HUES48 (cell line): ENCODE results near the gene TUBA4B.
A peak's percentile ranks its signal among the peaks of the same experiment; 100 is the strongest.
"Not testable (repeated sequence)": the region's sequence is repeated elsewhere in the genome, so short reads cannot be mapped to it uniquely, and the experiment has no call there.

Experiments used
- H3K27ac ChIP-seq: one replicate; pipeline ENCODE4 v1.7.0; 2013; ENCODE audit warnings: low read depth, low read length, inconsistent platforms
- H3K27me3 ChIP-seq: 2 replicates; pipeline ENCODE4 v1.6.1; 2013; ENCODE audit warnings: mild to moderate bottlenecking, low read length; ENCODE audit not compliant: control insufficient read depth, insufficient read depth
- H3K36me3 ChIP-seq: 2 replicates; pipeline ENCODE4 v1.6.1; 2013; ENCODE audit warnings: low read length; ENCODE audit not compliant: control insufficient read depth, insufficient read depth
- H3K4me1 ChIP-seq: 2 replicates; pipeline ENCODE4 v1.6.1; 2013; ENCODE audit warnings: mild to moderate bottlenecking, low read length; ENCODE audit not compliant: control insufficient read depth, insufficient read depth
- H3K4me3 ChIP-seq: 2 replicates; pipeline ENCODE4 v1.5.1; 2013; ENCODE audit warnings: mild to moderate bottlenecking, low read depth, low read length
- H3K9ac ChIP-seq: 2 replicates; pipeline ENCODE4 v1.6.1; 2013; ENCODE audit warnings: mild to moderate bottlenecking, low read depth, low read length, moderate library complexity
- H3K9me3 ChIP-seq: 2 replicates; pipeline ENCODE4 v1.6.1; 2013; ENCODE audit warnings: low read length; ENCODE audit not compliant: control insufficient read depth, insufficient read depth

The TUBA4B gene

DNA sequence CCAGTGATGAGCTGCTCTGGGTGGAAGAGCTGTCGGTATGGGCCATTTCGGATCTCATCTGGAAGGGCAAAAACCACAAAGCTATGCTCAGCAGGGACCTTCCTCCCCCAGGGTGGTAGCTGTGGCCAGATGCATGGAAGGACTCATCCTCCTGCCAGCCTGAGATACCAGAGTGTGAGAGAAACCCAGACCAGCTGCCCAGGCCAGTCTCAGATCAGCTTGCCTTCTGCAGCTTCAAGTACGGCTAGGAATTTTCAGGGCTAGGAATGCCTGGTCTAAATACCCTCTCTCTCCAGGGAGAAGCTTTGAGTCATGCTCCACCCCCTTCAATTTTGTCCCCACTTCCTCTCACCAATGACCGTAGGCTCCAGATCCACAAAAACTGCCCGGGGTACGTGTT lies 1.4 kb upstream of the TUBA4B start:
- Histone ChIP-seq H3K4me3 (no peak overlapping the region), H3K9ac (no peak overlapping the region), H3K27me3 (peaks cover 56% of the 10 kb centered on the region), H3K36me3 (peaks cover 29% of the 10 kb centered on the region), H3K4me1 (peaks cover 15% of the 10 kb centered on the region), H3K27ac (no peak overlapping the region), H3K9me3 (no peaks in the 10 kb centered on the region)

DNA sequence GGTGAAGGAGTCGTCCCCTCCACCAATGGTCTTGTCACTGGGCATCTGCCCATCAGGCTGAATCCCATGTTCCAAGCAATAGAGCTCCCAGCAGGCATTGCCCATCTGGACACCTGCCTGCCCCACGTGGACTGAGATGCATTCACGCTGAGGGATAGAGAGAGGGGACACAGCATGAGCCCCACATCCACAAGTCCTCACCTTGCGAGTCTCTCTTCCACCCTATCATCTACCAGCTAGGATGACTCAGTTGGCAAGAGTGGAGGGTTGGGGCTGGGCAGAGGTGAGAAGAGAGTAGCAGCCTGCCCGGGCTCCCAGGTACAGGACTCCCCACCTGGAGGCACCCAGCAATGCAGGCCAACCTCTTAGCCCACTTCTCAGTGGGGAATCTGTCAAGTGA lies 959 bp upstream of the TUBA4B start:
- no peak overlapping the region for H3K9ac ChIP-seq
- H3K9me3 ChIP-seq, result no peaks in the 10 kb centered on the region
- H3K27me3 ChIP-seq, result peaks cover 58% of the 10 kb centered on the region
- H3K4me1 ChIP-seq, result peaks cover 15% of the 10 kb centered on the region
- peaks cover 25% of the 10 kb centered on the region for H3K36me3 ChIP-seq
- H3K27ac ChIP-seq, result no peak overlapping the region
- peak overlapping the region; percentile 73; the same call in 1 of the 2 replicates for H3K4me3 ChIP-seq

DNA sequence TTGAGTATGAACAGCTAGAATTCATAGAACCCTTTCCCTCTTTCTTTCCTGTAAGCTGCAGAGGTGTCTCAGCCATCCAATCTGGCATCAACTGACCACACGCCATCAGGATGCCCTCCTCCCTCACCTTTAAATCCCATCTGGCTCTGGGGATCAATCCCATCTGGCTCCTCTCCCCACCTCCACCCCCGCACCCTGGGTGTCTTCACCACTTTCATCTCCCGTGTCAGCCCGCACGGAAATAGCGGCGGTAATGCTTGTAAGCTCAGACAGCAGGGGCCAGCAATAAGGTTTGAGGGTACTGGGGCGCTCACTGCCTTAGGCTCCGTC lies 508 bp upstream of the TUBA4B start:
- H3K36me3 ChIP-seq, result peaks cover 20% of the 10 kb centered on the region
- no peaks in the 10 kb centered on the region for H3K9me3 ChIP-seq
- peak overlapping the region; percentile 73 for H3K4me3 ChIP-seq
- no peak overlapping the region for H3K27ac ChIP-seq
- H3K9ac ChIP-seq, result no peak overlapping the region
- H3K4me1 ChIP-seq, result peaks cover 15% of the 10 kb centered on the region
- H3K27me3 ChIP-seq, result peaks cover 58% of the 10 kb centered on the region

DNA sequence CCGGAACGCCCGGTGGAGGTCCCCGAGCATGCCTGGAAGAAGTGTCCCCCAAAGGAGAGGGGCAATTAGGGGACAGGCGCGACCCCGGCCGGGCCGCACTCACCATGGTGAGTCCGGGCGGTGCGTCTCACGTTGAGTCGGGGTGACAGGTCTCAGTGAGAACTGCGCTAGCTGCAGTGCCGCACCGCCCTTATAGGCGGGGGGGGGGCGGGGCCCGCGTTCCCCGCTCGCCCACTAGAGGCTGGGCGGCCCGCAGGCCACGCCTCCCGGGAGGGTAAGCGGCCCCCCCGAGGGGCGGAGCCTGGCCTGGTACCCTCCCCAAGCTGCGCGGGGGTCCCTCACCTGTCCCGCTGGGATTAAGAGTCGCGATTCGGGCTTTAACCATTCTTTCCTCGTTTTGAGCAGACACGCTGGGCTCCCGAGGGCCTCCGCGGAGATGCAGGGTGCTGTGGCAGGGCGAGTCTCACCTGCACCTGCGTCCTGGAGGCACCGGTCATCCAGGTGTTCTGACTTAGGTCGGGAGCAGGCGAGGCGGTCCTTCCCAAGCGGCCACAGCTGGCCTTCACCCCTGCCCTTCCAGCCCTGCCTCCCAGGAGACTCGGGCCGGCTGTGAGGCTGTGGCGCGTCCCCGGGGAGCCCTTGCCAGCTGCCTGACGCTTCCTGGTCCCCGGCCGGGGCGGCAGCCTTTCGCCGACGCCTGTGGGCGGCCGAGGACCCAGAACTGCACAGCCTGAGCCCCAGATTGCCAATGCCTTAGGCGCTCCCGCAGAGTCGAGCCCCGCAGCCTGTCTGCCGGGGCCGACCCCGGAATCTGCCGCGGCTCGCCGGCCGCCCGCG lies 928 bp downstream of the TUBA4B start, which contains the start of gene TUBA4A:
TUBA4A (minus strand) TSS at position 166 of the 837 bp plus-strand sequence; CDS start at position 106, 60 bp downstream.
- H3K36me3 ChIP-seq, result peaks cover 7% of the 10 kb centered on the region
- H3K27me3 ChIP-seq, result peaks cover 58% of the 10 kb centered on the region
- H3K9me3 ChIP-seq, result no peaks in the 10 kb centered on the region
- no peak within 1 kb of the TSS for H3K9ac ChIP-seq
- H3K4me3 ChIP-seq, result peak within 1 kb of the TSS; percentile 73
- H3K27ac ChIP-seq, result no peak within 1 kb of the TSS
- peaks cover 15% of the 10 kb centered on the region for H3K4me1 ChIP-seq

DNA sequence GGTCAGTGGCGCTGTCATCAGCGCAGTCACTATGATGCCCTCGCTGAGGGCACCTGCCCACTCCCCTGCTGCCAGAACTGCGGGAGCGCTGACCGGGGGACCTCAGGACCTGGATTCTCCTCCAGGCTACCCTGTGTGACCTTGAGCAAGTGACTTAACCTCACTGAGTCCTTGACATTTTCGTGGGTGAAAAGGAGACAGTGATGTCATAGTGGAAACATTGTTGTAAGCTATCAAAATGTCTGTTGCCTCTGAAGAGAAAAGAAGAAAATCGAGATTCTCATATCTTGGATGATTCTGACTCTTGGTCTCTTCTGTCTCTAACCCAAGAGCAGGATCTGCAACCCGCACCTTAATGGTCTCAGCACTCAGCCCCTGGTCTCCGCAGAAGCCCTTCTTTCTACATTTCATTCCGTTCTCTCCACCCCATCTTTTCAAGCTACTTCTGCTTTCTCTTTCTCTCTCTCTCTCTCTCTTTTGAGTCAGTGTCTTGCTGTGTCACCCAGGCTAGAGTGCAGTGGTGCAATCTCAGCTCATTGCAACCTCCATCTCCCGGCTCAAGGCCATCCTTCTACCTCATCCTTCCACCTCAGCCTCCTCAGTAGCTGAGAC lies 1.7 kb downstream of the TUBA4B start:
- Histone ChIP-seq H3K27me3 (peaks cover 63% of the 10 kb centered on the region), H3K9me3 (no peaks in the 10 kb centered on the region), H3K9ac (no peak overlapping the region), H3K4me3 (peak overlapping the region; percentile 73), H3K27ac (no peak overlapping the region), H3K4me1 (peaks cover 15% of the 10 kb centered on the region), H3K36me3 (peaks cover 6% of the 10 kb centered on the region)

DNA sequence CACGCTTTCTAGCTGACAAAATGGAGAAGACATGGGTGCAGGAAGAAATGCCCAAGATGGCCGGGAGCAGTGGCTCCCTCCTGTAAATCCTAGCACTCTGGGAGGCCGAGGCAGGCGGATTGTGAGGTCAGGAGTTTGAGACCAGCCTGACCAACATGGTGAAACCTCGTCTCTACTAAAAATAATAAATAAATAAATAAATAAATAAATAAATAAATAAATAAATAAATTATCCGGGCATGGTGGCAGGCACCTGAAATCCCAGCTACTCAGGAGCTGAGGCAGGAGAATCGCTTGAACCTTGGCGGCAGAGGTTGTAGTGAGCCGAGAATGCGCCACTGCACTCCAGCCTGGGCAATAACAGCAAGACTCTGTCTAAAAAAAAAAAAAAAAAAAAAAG lies 5.9 kb downstream of the TUBA4B start:
- H3K9ac ChIP-seq, H3K36me3 ChIP-seq, H3K4me1 ChIP-seq, H3K4me3 ChIP-seq, H3K27ac ChIP-seq, H3K9me3 ChIP-seq: not testable (repeated sequence)
- peaks cover 44% of the 10 kb centered on the region for H3K27me3 ChIP-seq

DNA sequence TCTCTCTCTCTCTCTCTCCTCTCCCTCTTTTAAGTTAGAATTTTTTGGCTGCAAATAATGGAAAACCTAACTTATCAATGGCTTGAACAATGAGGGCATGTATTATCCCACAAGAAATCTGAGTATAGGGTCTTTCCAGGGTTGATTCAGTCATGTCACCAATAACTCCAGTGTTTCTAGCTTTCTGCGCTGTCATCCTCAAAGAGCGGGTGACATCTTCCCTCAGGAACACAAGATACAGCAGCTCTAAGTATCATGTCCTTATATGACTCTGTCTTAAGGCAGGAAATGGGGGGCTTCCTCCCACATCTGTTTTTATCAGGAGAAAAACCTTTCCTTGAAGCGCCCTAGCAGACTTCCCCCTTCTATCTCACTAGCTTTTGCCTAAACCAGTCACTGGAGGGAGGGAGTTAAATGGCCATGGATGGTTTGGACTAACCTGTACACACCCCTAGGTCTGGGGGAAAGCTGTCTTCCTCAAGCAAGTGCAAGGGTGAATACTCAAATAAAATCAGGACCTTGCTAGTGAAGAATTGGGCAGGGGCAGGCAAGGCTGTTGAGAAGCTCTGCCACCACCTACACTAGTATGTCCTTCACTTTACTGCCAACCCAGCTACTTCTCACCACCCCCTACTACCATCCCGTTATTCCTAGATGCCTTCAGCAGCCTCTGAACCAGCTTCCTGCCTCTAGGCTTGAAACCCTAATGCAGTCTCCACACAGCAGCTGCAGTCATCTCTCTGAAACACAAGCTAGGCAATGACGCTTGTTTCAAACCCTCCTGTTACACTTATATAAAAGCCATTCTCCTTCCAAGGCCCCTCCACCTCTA lies 8.2 kb downstream of the TUBA4B start:
- Histone ChIP-seq H3K9ac (no peak overlapping the region), H3K27ac (no peak overlapping the region), H3K4me3 (no peak overlapping the region), H3K9me3 (no peaks in the 10 kb centered on the region), H3K36me3 (no peaks in the 10 kb centered on the region), H3K4me1 (no peaks in the 10 kb centered on the region), H3K27me3 (peaks cover 22% of the 10 kb centered on the region)

DNA sequence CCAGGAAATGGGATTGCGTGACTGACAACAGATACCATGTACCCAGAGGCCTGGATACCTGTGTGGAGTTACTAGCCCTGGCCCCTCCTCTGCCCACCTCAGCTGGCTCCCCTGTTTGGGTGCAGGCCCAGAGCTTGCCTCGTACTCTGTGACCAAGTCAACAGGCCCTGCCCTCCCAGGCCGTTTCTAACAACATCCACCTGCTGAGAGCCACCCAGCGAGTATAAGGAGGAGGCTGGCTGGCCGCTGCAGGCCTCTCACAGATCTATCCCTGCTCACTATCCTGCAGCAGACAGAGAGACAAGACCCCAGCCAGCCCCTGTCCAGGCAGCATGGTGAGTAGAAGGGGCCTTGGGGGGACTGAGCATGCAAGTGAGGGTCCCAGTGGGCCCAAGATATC lies 13.2 kb downstream of the TUBA4B start:
- Histone ChIP-seq H3K27me3 (peaks cover 10% of the 10 kb centered on the region; the same call in 1 of the 2 replicates), H3K9ac (no peak overlapping the region), H3K4me3 (no peak overlapping the region), H3K36me3 (no peaks in the 10 kb centered on the region), H3K9me3 (no peaks in the 10 kb centered on the region), H3K27ac (no peak overlapping the region), H3K4me1 (no peaks in the 10 kb centered on the region)

DNA sequence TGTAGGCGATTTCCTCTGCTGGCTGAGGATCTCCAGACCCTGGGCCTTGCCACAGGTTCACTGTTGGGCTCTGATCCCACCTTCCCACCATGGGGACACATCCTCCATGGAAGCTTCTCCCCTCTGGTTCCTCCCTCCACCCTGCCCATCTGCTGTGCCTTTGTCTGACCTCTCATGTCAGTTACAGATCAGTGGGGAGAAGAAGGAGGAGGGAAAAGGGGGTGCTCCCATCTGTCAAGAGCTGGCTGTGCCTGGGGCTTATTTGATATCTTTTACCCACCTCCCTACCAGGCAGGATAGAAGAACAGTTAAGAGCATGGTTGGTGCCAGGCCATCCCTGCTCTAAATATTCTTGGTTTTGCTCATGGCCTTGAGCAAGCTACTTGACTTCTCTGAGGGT lies 13.8 kb downstream of the TUBA4B start:
- no peak overlapping the region for H3K4me3 ChIP-seq
- 0 out of 2 replicates have a peak, but pooled peaks cover 4% of the 10 kb centered on the region for H3K27me3 ChIP-seq
- H3K4me1 ChIP-seq, result no peaks in the 10 kb centered on the region
- H3K36me3 ChIP-seq, result no peaks in the 10 kb centered on the region
- no peak overlapping the region for H3K9ac ChIP-seq
- H3K9me3 ChIP-seq, result no peaks in the 10 kb centered on the region
- no peak overlapping the region for H3K27ac ChIP-seq

DNA sequence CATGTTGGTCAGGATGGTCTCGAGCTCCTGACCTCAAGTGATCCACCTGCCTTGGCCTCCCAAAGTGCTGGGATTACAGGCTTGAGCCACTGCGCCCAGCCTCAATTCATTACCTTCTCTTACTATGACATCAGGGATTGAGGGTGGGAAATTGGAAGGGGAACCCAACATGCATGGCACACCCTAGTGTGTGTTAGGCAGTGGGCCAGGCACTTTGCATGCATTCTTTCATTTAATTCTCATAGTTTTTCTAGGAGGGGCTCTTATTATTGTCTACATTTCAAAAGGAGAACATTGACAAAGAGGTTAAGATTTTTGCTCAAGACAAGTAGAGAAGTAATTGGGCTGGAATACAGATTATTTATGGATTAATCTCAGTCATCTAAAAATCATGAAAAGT lies 15.3 kb downstream of the TUBA4B start:
- H3K27me3 ChIP-seq, result peaks cover 8% of the 10 kb centered on the region; the same call in 1 of the 2 replicates
- no peak overlapping the region for H3K9ac ChIP-seq
- H3K27ac ChIP-seq, result no peak overlapping the region
- H3K4me3 ChIP-seq, result no peak overlapping the region
- H3K9me3 ChIP-seq, result no peaks in the 10 kb centered on the region
- no peaks in the 10 kb centered on the region for H3K36me3 ChIP-seq
- no peaks in the 10 kb centered on the region for H3K4me1 ChIP-seq
